ENCODE data around the gene TRIM28.
A peak's percentile ranks its signal among the peaks of the same experiment; 100 is the strongest.

The TRIM28 gene

DNA sequence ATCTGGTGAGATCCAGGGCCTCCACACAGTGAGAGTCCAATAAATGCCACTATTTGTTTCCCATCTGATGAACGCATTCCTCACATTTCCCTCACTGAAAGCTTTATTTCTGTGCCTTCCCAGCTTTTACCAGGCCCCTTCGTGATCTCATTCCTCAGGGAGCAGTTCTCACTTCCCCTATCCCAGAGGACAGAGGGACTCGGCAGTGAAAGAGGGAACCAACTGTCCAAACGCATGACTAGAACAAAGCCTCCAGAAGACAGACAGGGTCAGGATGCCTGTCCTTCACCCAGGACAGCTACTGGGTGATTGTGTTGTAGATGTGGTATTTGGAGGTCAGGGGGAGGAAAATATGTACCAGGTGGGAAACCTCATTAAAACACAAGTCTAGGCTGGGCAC lies 22.2 kb upstream of the TRIM28 start:
- no peak overlapping the region for H4K12ac ChIP-seq (ENCODE audit: low read depth, low read length)
- H2AFZ ChIP-seq (ENCODE audit: insufficient read depth, low read length, poor library complexity) = peak overlapping the region; percentile 50
- no peak overlapping the region for H3K4me3 ChIP-seq (ENCODE audit: low read depth, low read length)
- H3K9ac ChIP-seq (ENCODE audit: low read length) = no peak overlapping the region
- H3K18ac ChIP-seq (ENCODE audit: low read length) = no peak overlapping the region
- no peaks in the 10 kb centered on the region for H3K9me3 ChIP-seq (ENCODE audit: insufficient read depth, low read depth, low read length)
- no peak overlapping the region for H3K23ac ChIP-seq (ENCODE audit: low read length)
- H2BK120ac ChIP-seq (ENCODE audit: insufficient read depth, low read length, poor library complexity) = no peak overlapping the region
- no peak overlapping the region for H2BK5ac ChIP-seq (ENCODE audit: low read depth, low read length, poor library complexity)
- no peak for DNase-seq
- no CpG with 5 or more reads among the region's 4 CpGs for WGBS (ENCODE audit: extremely low coverage, insufficient coverage, insufficient read length)
- H3K27ac ChIP-seq (ENCODE audit: low read depth, low read length) = no peak overlapping the region
- no peak overlapping the region for H2AK5ac ChIP-seq (ENCODE audit: low read length)
- H3K14ac ChIP-seq (ENCODE audit: low read length) = no peak overlapping the region
- H3K79me1 ChIP-seq (ENCODE audit: low read length) = peaks cover 15% of the 10 kb centered on the region
- no peaks in the 10 kb centered on the region for H3K27me3 ChIP-seq (ENCODE audit: insufficient read depth, low read length)
- no peak overlapping the region for H4K91ac ChIP-seq (ENCODE audit: low read depth, low read length)
- H3K4me1 ChIP-seq (ENCODE audit: control insufficient read depth in 1 of 2, insufficient read depth in 2 of 2, low read length in 2 of 2) = peaks cover 8 to 9% of the 10 kb centered on the region in 2 experiments
- H3K4me2 ChIP-seq (ENCODE audit: low read length) = no peak overlapping the region
- no peak overlapping the region for H4K8ac ChIP-seq (ENCODE audit: low read depth, low read length)
- H3K36me3 ChIP-seq (ENCODE audit: control insufficient read depth in 1 of 2, insufficient read depth in 2 of 2, low read length in 2 of 2) = peaks cover 11% of the 10 kb centered on the region in 2 experiments
- H3K4ac ChIP-seq (ENCODE audit: low read depth, low read length) = no peak overlapping the region
- no peak overlapping the region for H2BK12ac ChIP-seq (ENCODE audit: low read length)
- H3K79me2 ChIP-seq (ENCODE audit: control insufficient read depth, insufficient read depth, low read length, poor library complexity) = peaks cover 17% of the 10 kb centered on the region

GRCh38 chr19:58522709-58523108 lies 21.2 kb upstream of the TRIM28 start:
- DNase-seq = no peak
- H2BK5ac ChIP-seq (ENCODE audit: low read depth, low read length, poor library complexity) = no peak overlapping the region
- peaks cover 15% of the 10 kb centered on the region for H3K79me1 ChIP-seq (ENCODE audit: low read length)
- no peak overlapping the region for H4K12ac ChIP-seq (ENCODE audit: low read depth, low read length)
- peaks cover 15% of the 10 kb centered on the region for H3K79me2 ChIP-seq (ENCODE audit: control insufficient read depth, insufficient read depth, low read length, poor library complexity)
- peaks cover 0 to under 1% of the 10 kb centered on the region in 2 experiments for H3K36me3 ChIP-seq (ENCODE audit: control insufficient read depth in 1 of 2, insufficient read depth in 2 of 2, low read length in 2 of 2)
- peaks cover 8 to 9% of the 10 kb centered on the region in 2 experiments for H3K4me1 ChIP-seq (ENCODE audit: control insufficient read depth in 1 of 2, insufficient read depth in 2 of 2, low read length in 2 of 2)
- H3K4me2 ChIP-seq (ENCODE audit: low read length) = no peak overlapping the region
- H3K4me3 ChIP-seq (ENCODE audit: low read depth, low read length) = peak overlapping the region; percentile 34
- H3K14ac ChIP-seq (ENCODE audit: low read length) = no peak overlapping the region
- no peak overlapping the region for H2BK12ac ChIP-seq (ENCODE audit: low read length)
- no peak overlapping the region for H3K18ac ChIP-seq (ENCODE audit: low read length)
- H2BK120ac ChIP-seq (ENCODE audit: insufficient read depth, low read length, poor library complexity) = no peak overlapping the region
- H3K27ac ChIP-seq (ENCODE audit: low read depth, low read length) = no peak overlapping the region
- peak overlapping the region; percentile 5 for H3K23ac ChIP-seq (ENCODE audit: low read length)
- no peak overlapping the region for H3K4ac ChIP-seq (ENCODE audit: low read depth, low read length)
- H2AFZ ChIP-seq (ENCODE audit: insufficient read depth, low read length, poor library complexity) = no peak overlapping the region
- no CpG with 5 or more reads among the region's 3 CpGs for WGBS (ENCODE audit: extremely low coverage, insufficient coverage, insufficient read length)
- H4K8ac ChIP-seq (ENCODE audit: low read depth, low read length) = no peak overlapping the region
- H3K9me3 ChIP-seq (ENCODE audit: insufficient read depth, low read depth, low read length) = no peaks in the 10 kb centered on the region
- H3K9ac ChIP-seq (ENCODE audit: low read length) = no peak overlapping the region
- H3K27me3 ChIP-seq (ENCODE audit: insufficient read depth, low read length) = no peaks in the 10 kb centered on the region
- H2AK5ac ChIP-seq (ENCODE audit: low read length) = no peak overlapping the region
- H4K91ac ChIP-seq (ENCODE audit: low read depth, low read length) = no peak overlapping the region

DNA sequence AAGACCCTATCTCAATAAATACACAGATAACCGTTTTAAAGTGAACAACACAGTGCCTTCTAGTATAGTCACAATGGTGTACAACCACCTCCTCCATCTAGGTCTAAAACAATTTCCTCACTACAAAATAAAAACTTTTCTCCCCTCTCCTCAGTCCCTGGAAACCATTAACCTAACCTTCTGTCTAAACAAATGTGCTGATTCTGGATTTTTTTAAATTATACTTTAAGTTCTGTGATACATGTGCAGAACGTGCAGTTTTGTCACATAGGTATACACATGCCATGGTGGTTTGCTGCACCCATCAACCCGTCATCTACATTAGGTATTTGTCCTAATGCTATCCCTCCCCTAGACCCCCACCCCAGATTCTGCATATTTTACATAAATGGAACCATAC lies 14.5 kb upstream of the TRIM28 start:
- Histone ChIP-seq H2BK120ac (ENCODE audit: insufficient read depth, low read length, poor library complexity) (no peak overlapping the region), H3K14ac (ENCODE audit: low read length) (no peak overlapping the region), H3K9ac (ENCODE audit: low read length) (no peak overlapping the region), H3K9me3 (ENCODE audit: insufficient read depth, low read depth, low read length) (peaks cover 3% of the 10 kb centered on the region), H4K8ac (ENCODE audit: low read depth, low read length) (no peak overlapping the region), H2BK5ac (ENCODE audit: low read depth, low read length, poor library complexity) (no peak overlapping the region), H3K27ac (ENCODE audit: low read depth, low read length) (no peak overlapping the region), H4K12ac (ENCODE audit: low read depth, low read length) (no peak overlapping the region), H3K4me3 (ENCODE audit: low read depth, low read length) (no peak overlapping the region), H3K79me2 (ENCODE audit: control insufficient read depth, insufficient read depth, low read length, poor library complexity) (no peaks in the 10 kb centered on the region), H2AFZ (ENCODE audit: insufficient read depth, low read length, poor library complexity) (no peak overlapping the region), H4K91ac (ENCODE audit: low read depth, low read length) (no peak overlapping the region), H3K4me2 (ENCODE audit: low read length) (no peak overlapping the region), H3K4me1 (ENCODE audit: control insufficient read depth in 1 of 2, insufficient read depth in 2 of 2, low read length in 2 of 2) (no peaks in the 10 kb centered on the region), H3K27me3 (ENCODE audit: insufficient read depth, low read length) (no peaks in the 10 kb centered on the region), H3K23ac (ENCODE audit: low read length) (no peak overlapping the region), H3K18ac (ENCODE audit: low read length) (no peak overlapping the region), H3K4ac (ENCODE audit: low read depth, low read length) (no peak overlapping the region), H3K36me3 (ENCODE audit: control insufficient read depth in 1 of 2, insufficient read depth in 2 of 2, low read length in 2 of 2) (no peaks in the 10 kb centered on the region), H2BK12ac (ENCODE audit: low read length) (no peak overlapping the region), H3K79me1 (ENCODE audit: low read length) (no peaks in the 10 kb centered on the region), H2AK5ac (ENCODE audit: low read length) (no peak overlapping the region)
- DNase-seq = no peak
- no CpG with 5 or more reads among the region's 3 CpGs for WGBS (ENCODE audit: extremely low coverage, insufficient coverage, insufficient read length)

DNA sequence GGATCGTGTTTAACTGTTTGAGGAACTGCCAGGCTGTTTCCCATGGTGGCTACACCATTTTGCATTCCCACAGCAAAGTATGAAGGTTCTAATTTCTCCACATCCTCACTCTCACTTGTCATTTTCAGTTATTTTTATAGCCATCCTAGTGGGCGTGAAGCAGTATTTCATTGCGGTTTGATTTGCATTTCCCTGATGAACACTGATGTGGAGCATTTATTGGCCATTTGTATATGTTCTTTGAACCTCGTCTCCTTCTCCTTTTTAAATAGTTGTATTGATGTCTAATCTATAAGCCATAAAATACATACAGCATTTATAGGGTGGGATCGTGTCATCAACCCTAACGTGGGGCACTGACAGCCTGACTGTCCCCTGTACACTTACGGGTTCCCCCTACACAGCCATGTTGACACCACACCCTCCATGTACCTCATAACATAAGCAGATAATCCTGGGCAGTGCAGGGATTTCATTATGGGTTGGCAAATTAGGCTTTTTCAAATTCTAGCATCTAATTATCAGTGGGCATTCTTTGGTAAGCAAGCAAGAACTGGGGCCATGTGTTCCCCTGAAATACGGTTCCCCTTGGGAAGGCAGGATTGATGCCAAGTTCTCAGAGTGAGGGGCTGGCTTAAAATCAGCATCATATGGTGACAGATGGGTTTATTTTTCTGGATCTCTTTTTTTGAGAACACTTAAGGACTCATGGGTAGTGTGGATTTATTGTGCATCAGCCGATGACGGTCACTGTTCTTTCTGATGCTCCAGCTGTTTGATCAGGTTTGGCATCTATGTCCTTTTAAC lies 12.6 kb upstream of the TRIM28 start:
- Histone ChIP-seq H3K23ac (ENCODE audit: low read length) (no peak overlapping the region), H3K9ac (ENCODE audit: low read length) (no peak overlapping the region), H4K8ac (ENCODE audit: low read depth, low read length) (no peak overlapping the region), H3K9me3 (ENCODE audit: insufficient read depth, low read depth, low read length) (peaks cover 3% of the 10 kb centered on the region), H3K18ac (ENCODE audit: low read length) (no peak overlapping the region), H2AK5ac (ENCODE audit: low read length) (no peak overlapping the region), H3K4me3 (ENCODE audit: low read depth, low read length) (no peak overlapping the region), H3K4me2 (ENCODE audit: low read length) (no peak overlapping the region), H3K27ac (ENCODE audit: low read depth, low read length) (no peak overlapping the region), H4K91ac (ENCODE audit: low read depth, low read length) (no peak overlapping the region), H2BK5ac (ENCODE audit: low read depth, low read length, poor library complexity) (no peak overlapping the region), H2AFZ (ENCODE audit: insufficient read depth, low read length, poor library complexity) (no peak overlapping the region), H3K14ac (ENCODE audit: low read length) (no peak overlapping the region), H2BK12ac (ENCODE audit: low read length) (no peak overlapping the region), H2BK120ac (ENCODE audit: insufficient read depth, low read length, poor library complexity) (no peak overlapping the region), H3K4ac (ENCODE audit: low read depth, low read length) (no peak overlapping the region), H3K4me1 (ENCODE audit: control insufficient read depth in 1 of 2, insufficient read depth in 2 of 2, low read length in 2 of 2) (no peaks in the 10 kb centered on the region), H4K12ac (ENCODE audit: low read depth, low read length) (no peak overlapping the region), H3K27me3 (ENCODE audit: insufficient read depth, low read length) (no peaks in the 10 kb centered on the region), H3K36me3 (ENCODE audit: control insufficient read depth in 1 of 2, insufficient read depth in 2 of 2, low read length in 2 of 2) (no peaks in the 10 kb centered on the region), H3K79me2 (ENCODE audit: control insufficient read depth, insufficient read depth, low read length, poor library complexity) (no peaks in the 10 kb centered on the region), H3K79me1 (ENCODE audit: low read length) (no peaks in the 10 kb centered on the region)
- no CpG with 5 or more reads among the region's 10 CpGs for WGBS (ENCODE audit: extremely low coverage, insufficient coverage, insufficient read length)
- no peak for DNase-seq

Measured in trophoblast cell (in vitro differentiated cells and primary cell).